Measurements from ENCODE around the gene RIPPLY3.
"Not testable (repeated sequence)": the region's sequence is repeated elsewhere in the genome, so short reads cannot be mapped to it uniquely, and the experiment has no call there.

Gene RIPPLY3

GRCh38 chr21:36980280-36981048, 26.0 kb upstream of the RIPPLY3 start:
- DNase-seq (ENCODE audit: low read depth in 3 of 3, low spot score in 1 of 3), result no peak

GRCh38 chr21:36981049-36981391, 25.5 kb upstream of the RIPPLY3 start:
- DNase-seq (ENCODE audit: low read depth in 3 of 3, low spot score in 1 of 3), result no peak

- no peak for DNase-seq (ENCODE audit: low read depth in 3 of 3, low spot score in 1 of 3)
Measured at GRCh38 chr21:36981977-36982700, 24.4 kb upstream of the RIPPLY3 start.

- DNase-seq (ENCODE audit: low read depth in 3 of 3, low spot score in 1 of 3), result no peak
Measured at GRCh38 chr21:36985751-36986594, 20.5 kb upstream of the RIPPLY3 start.

- DNase-seq (ENCODE audit: low read depth in 3 of 3, low spot score in 1 of 3), result no peak
Measured at GRCh38 chr21:36987845-36988244, 18.7 kb upstream of the RIPPLY3 start.

GRCh38 chr21:36988536-36988935, 18.0 kb upstream of the RIPPLY3 start:
- DNase-seq (ENCODE audit: low read depth in 3 of 3, low spot score in 1 of 3), result no peak

GRCh38 chr21:36989199-36989698, 17.3 kb upstream of the RIPPLY3 start:
- not testable (repeated sequence) for DNase-seq (ENCODE audit: low read depth in 3 of 3, low spot score in 1 of 3)

GRCh38 chr21:36989699-36990507, 16.6 kb upstream of the RIPPLY3 start:
- DNase-seq (ENCODE audit: low read depth in 3 of 3, low spot score in 1 of 3), result peak; percentile 48 to 71 (median 71)

GRCh38 chr21:36990508-36991205, 15.8 kb upstream of the RIPPLY3 start:
- no peak for DNase-seq (ENCODE audit: low read depth in 3 of 3, low spot score in 1 of 3)

- no peak for DNase-seq (ENCODE audit: low read depth in 3 of 3, low spot score in 1 of 3)
Measured at GRCh38 chr21:36992671-36993070, 13.8 kb upstream of the RIPPLY3 start.

GRCh38 chr21:36994501-36995158, 11.9 kb upstream of the RIPPLY3 start:
- peak in 1 of 3 donors; percentile 7 for DNase-seq (ENCODE audit: low read depth in 3 of 3, low spot score in 1 of 3)

- DNase-seq (ENCODE audit: low read depth in 3 of 3, low spot score in 1 of 3), result not testable (repeated sequence)
Measured at GRCh38 chr21:36995285-36995684, 11.2 kb upstream of the RIPPLY3 start.

GRCh38 chr21:36999131-36999898, 7.2 kb upstream of the RIPPLY3 start:
- no peak for DNase-seq (ENCODE audit: low read depth in 3 of 3, low spot score in 1 of 3)

- DNase-seq (ENCODE audit: low read depth in 3 of 3, low spot score in 1 of 3), result no peak
Measured at GRCh38 chr21:37000381-37000780, 6.1 kb upstream of the RIPPLY3 start.

- DNase-seq (ENCODE audit: low read depth in 3 of 3, low spot score in 1 of 3), result no peak
Measured at GRCh38 chr21:37001441-37001840, 5.1 kb upstream of the RIPPLY3 start.

- DNase-seq (ENCODE audit: low read depth in 3 of 3, low spot score in 1 of 3), result not testable (repeated sequence)
Measured at GRCh38 chr21:37002851-37003250, 3.7 kb upstream of the RIPPLY3 start.

- DNase-seq (ENCODE audit: low read depth in 3 of 3, low spot score in 1 of 3), result not testable (repeated sequence)
Measured at GRCh38 chr21:37003917-37004316, 2.6 kb upstream of the RIPPLY3 start.

- DNase-seq (ENCODE audit: low read depth in 3 of 3, low spot score in 1 of 3), result no peak
Measured at GRCh38 chr21:37005548-37006485, 685 bp upstream of the RIPPLY3 start.

All from stimulated activated CD4-positive, alpha-beta T cell treated with anti-CD3 and anti-CD28 coated beads, TNF-alpha, amount 100 ng/mL, for 1 hour (primary cell).